GM12878 (cell line): Measurements from ENCODE around the gene CNPY2. TPM values are rescaled to one million over a fixed set of nuclear protein-coding genes. Genes with fewer than 3 reads are reported as not detected.

Experiments
- BCL3 ChIP-seq: IDR thresholded peaks from 2 replicates; pipeline ENCODE4 v1.6.1; 2011; ENCODE audit warnings: borderline replicate concordance, low read depth, mild to moderate bottlenecking, moderate library complexity, low read length; ENCODE audit not compliant: insufficient read depth, poor library complexity, severe bottlenecking
- BHLHE40 ChIP-seq, 2 experiments: fragments of 450-650 bp in 1 of 2; IDR thresholded peaks; 2 replicates each; pipeline ENCODE4 v1.6.1; 2011 to 2017; ENCODE audit warnings: low read depth in 2 of 2, borderline replicate concordance in 1 of 2, improper control_type of control experiment in 1 of 2, low read length in 1 of 2, mild to moderate bottlenecking in 1 of 2
- CEBPB ChIP-seq, 2 experiments: fragments of 150-350 bp in 1 of 2; IDR thresholded peaks; 2 replicates each; pipeline ENCODE4 v1.6.1; 2012 to 2014; ENCODE audit warnings: low read depth in 2 of 2, low read length in 2 of 2, borderline replicate concordance in 1 of 2, inconsistent platforms in 1 of 2
- LARP7 ChIP-seq: fragments of 450-650 bp; IDR thresholded peaks from 2 replicates; pipeline ENCODE4 v1.6.1; 2017; ENCODE audit warnings: mild to moderate bottlenecking
- MYB ChIP-seq: fragments of 150-350 bp; IDR thresholded peaks from 2 replicates; pipeline ENCODE4 v1.6.1; 2014; ENCODE audit warnings: mild to moderate bottlenecking, low read depth, low read length, borderline replicate concordance
- RB1 ChIP-seq: fragments of 450-650 bp; formaldehyde crosslinking; IDR thresholded peaks from 2 replicates; pipeline ENCODE4 v1.6.1; 2017; ENCODE audit warnings: mild to moderate bottlenecking, borderline replicate concordance
- REST ChIP-seq: IDR thresholded peaks from 2 replicates; pipeline ENCODE4 v1.6.1; 2012; ENCODE audit warnings: mild to moderate bottlenecking, low read depth, low read length
- polyA plus RNA-seq, 11 experiments: library from polyadenylated mRNA; depleted of rRNA in 4 of 11; unstranded in 6 of 11; stranded (reverse) in 5 of 11; fragments of >200 nt; fragmentation: Nextera tagmentation in 4 of 11; fragmentation: Illumina TruSeq in 1 of 11; extraction: Ambion mirVana in 4 of 11; extraction: Trizol in 1 of 11; gene quantifications; 1 replicate in 1 of 11; 2 replicates in 10 of 11; pipeline versions ENCODE4 v1.2.1 to v1.2.3, GENCODE V29; 2011 to 2016; ENCODE audit warnings: inconsistent platforms in 2 of 11, missing spikeins in 2 of 11, low read depth in 1 of 11
- small RNA-seq: library from RNA; depleted of rRNA; stranded (forward); fragments of <200 nt; gene quantifications from one replicate; pipeline ENCODE3, GENCODE V24; 2014
- total RNA-seq, 4 experiments: library from RNA; depleted of rRNA in 3 of 4; stranded (reverse); fragments of >200 nt in 3 of 4; fragmentation: Illumina TruSeq in 1 of 4; extraction: Trizol in 1 of 4; gene quantifications; 2 replicates each; pipeline versions ENCODE4 v1.2.1 to v1.2.3, GENCODE V29; 2013 to 2021

Gene CNPY2
- total and polyA plus RNA-seq, 10 of the 15 experiments (the other 5 are each of a cell fraction or from before 2014, with no cell fraction given) = 25.0 to 276 (median 87.8) TPM

- TF ChIP-seq LARP7 = no peak
- no peak for TF ChIP-seq BHLHE40 (IDR thresholded peaks at IDR 0.05; ENCODE audit: borderline replicate concordance in 1 of 2, low read depth in 2 of 2, low read length in 1 of 2)
- TF ChIP-seq REST = no peak
- no peak for TF ChIP-seq BCL3
- no peak for TF ChIP-seq RB1
- TF ChIP-seq MYB = no peak
- no peak for TF ChIP-seq CEBPB (IDR thresholded peaks at IDR 0.05; ENCODE audit: borderline replicate concordance in 1 of 2, low read depth in 2 of 2, low read length in 2 of 2)
Measured at GRCh38 chr12:56260380-56260779, 55.4 kb downstream of the CNPY2 start (continued).

Small RNA genes lying within 50 kb of the gene (small RNA-seq; reads per million reads assigned to genes)
- gene RNU7-40P = not detected

Other genes with a start within 250 kb of the CNPY2 start
Only the 7 nearest of the 23 such genes appear.
- 7.9 and 8.1 TPM in 2 replicates for gene ANKRD52, start 57.6 kb downstream of the CNPY2 start, total RNA-seq (2014; rRNA removed)
- 6.3 and 7.5 TPM in 2 replicates for gene ANKRD52, start 57.6 kb downstream of the CNPY2 start, total RNA-seq (2014; rRNA removed; fragmentation: Illumina TruSeq; extraction: Trizol)
- gene ANKRD52, start 57.6 kb downstream of the CNPY2 start, total RNA-seq (2021) = 49.7 and 52.3 TPM in 2 replicates
- 4.7 and 11.7 TPM in 2 replicates for gene ANKRD52, start 57.6 kb downstream of the CNPY2 start, polyA plus RNA-seq (2011; rRNA removed)
- 17.7 and 24.0 TPM in 2 replicates for gene ANKRD52, start 57.6 kb downstream of the CNPY2 start, polyA plus RNA-seq (2014; fragmentation: Illumina TruSeq; extraction: Trizol)
- gene ANKRD52, start 57.6 kb downstream of the CNPY2 start, polyA plus RNA-seq (2014; fragmentation: Nextera tagmentation; extraction: Ambion mirVana) = 1 to 10 TPM in 1 of 2 experiments, under 1 TPM in 1; 0.90 to 1.2 TPM
- 20.6 and 23.9 TPM in 2 replicates for gene ANKRD52, start 57.6 kb downstream of the CNPY2 start, polyA plus RNA-seq (2014; rRNA removed)
- gene ANKRD52, start 57.6 kb downstream of the CNPY2 start, polyA plus RNA-seq (2016; fragmentation: Nextera tagmentation; extraction: Ambion mirVana) = 10 to 100 TPM; 50.6 to 55.3 TPM
- 7.6 and 7.9 TPM in 2 replicates for gene COQ10A, start 49.0 kb downstream of the CNPY2 start, total RNA-seq (2014; rRNA removed)
- 4.4 and 5.7 TPM in 2 replicates for gene COQ10A, start 49.0 kb downstream of the CNPY2 start, total RNA-seq (2014; rRNA removed; fragmentation: Illumina TruSeq; extraction: Trizol)
- gene COQ10A, start 49.0 kb downstream of the CNPY2 start, total RNA-seq (2021) = 6.1 and 7.8 TPM in 2 replicates
- 19.5 and 20.9 TPM in 2 replicates for gene COQ10A, start 49.0 kb downstream of the CNPY2 start, polyA plus RNA-seq (2011; rRNA removed)
- gene COQ10A, start 49.0 kb downstream of the CNPY2 start, polyA plus RNA-seq (2014; fragmentation: Illumina TruSeq; extraction: Trizol) = 8.8 and 9.5 TPM in 2 replicates
- 1 to 10 TPM; 3.3 to 4.5 TPM for gene COQ10A, start 49.0 kb downstream of the CNPY2 start, polyA plus RNA-seq (2014; fragmentation: Nextera tagmentation; extraction: Ambion mirVana)
- gene COQ10A, start 49.0 kb downstream of the CNPY2 start, polyA plus RNA-seq (2014; rRNA removed) = 10.2 and 11.7 TPM in 2 replicates
- gene COQ10A, start 49.0 kb downstream of the CNPY2 start, polyA plus RNA-seq (2016; fragmentation: Nextera tagmentation; extraction: Ambion mirVana) = 1 to 10 TPM; 4.4 to 6.0 TPM
- gene CS, start 15.7 kb downstream of the CNPY2 start, total RNA-seq (2014; rRNA removed) = 105 and 109 TPM in 2 replicates
- 111 and 119 TPM in 2 replicates for gene CS, start 15.7 kb downstream of the CNPY2 start, total RNA-seq (2014; rRNA removed; fragmentation: Illumina TruSeq; extraction: Trizol)
- gene CS, start 15.7 kb downstream of the CNPY2 start, total RNA-seq (2021) = 276 and 302 TPM in 2 replicates
- gene CS, start 15.7 kb downstream of the CNPY2 start, polyA plus RNA-seq (2011; rRNA removed) = 71.2 and 159 TPM in 2 replicates
- 237 and 305 TPM in 2 replicates for gene CS, start 15.7 kb downstream of the CNPY2 start, polyA plus RNA-seq (2014; fragmentation: Illumina TruSeq; extraction: Trizol)
- gene CS, start 15.7 kb downstream of the CNPY2 start, polyA plus RNA-seq (2014; fragmentation: Nextera tagmentation; extraction: Ambion mirVana) = 100 to 1,000 TPM in 1 of 2 experiments, 10 to 100 TPM in 1; 64.9 to 104 TPM
- 115 and 140 TPM in 2 replicates for gene CS, start 15.7 kb downstream of the CNPY2 start, polyA plus RNA-seq (2014; rRNA removed)
- 100 to 1,000 TPM; 182 to 196 TPM for gene CS, start 15.7 kb downstream of the CNPY2 start, polyA plus RNA-seq (2016; fragmentation: Nextera tagmentation; extraction: Ambion mirVana)
- gene PAN2, start 18.0 kb upstream of the CNPY2 start, total RNA-seq (2014; rRNA removed) = 33.7 and 36.4 TPM in 2 replicates
- gene PAN2, start 18.0 kb upstream of the CNPY2 start, total RNA-seq (2014; rRNA removed; fragmentation: Illumina TruSeq; extraction: Trizol) = 20.2 and 22.3 TPM in 2 replicates
- 41.2 and 41.7 TPM in 2 replicates for gene PAN2, start 18.0 kb upstream of the CNPY2 start, total RNA-seq (2021)
- gene PAN2, start 18.0 kb upstream of the CNPY2 start, polyA plus RNA-seq (2011; rRNA removed) = 61.8 and 64.5 TPM in 2 replicates
- gene PAN2, start 18.0 kb upstream of the CNPY2 start, polyA plus RNA-seq (2014; fragmentation: Illumina TruSeq; extraction: Trizol) = 37.0 and 46.7 TPM in 2 replicates
- gene PAN2, start 18.0 kb upstream of the CNPY2 start, polyA plus RNA-seq (2014; fragmentation: Nextera tagmentation; extraction: Ambion mirVana) = 10 to 100 TPM; 14.4 to 14.5 TPM
- gene PAN2, start 18.0 kb upstream of the CNPY2 start, polyA plus RNA-seq (2014; rRNA removed) = 41.5 and 42.4 TPM in 2 replicates
- gene PAN2, start 18.0 kb upstream of the CNPY2 start, polyA plus RNA-seq (2016; fragmentation: Nextera tagmentation; extraction: Ambion mirVana) = 10 to 100 TPM; 25.9 to 33.4 TPM
- 4.2 and 5.7 TPM in 2 replicates for gene IL23A, start 22.9 kb upstream of the CNPY2 start, total RNA-seq (2014; rRNA removed)
- gene IL23A, start 22.9 kb upstream of the CNPY2 start, total RNA-seq (2014; rRNA removed; fragmentation: Illumina TruSeq; extraction: Trizol) = 4.7 and 5.6 TPM in 2 replicates
- 4.3 and 4.7 TPM in 2 replicates for gene IL23A, start 22.9 kb upstream of the CNPY2 start, total RNA-seq (2021)
- 3.3 and 4.0 TPM in 2 replicates for gene IL23A, start 22.9 kb upstream of the CNPY2 start, polyA plus RNA-seq (2011; rRNA removed)
- 1.6 and 5.7 TPM in 2 replicates for gene IL23A, start 22.9 kb upstream of the CNPY2 start, polyA plus RNA-seq (2014; fragmentation: Illumina TruSeq; extraction: Trizol)
- 10 to 100 TPM in 1 of 2 experiments, 1 to 10 TPM in 1; 7.7 to 11.1 TPM for gene IL23A, start 22.9 kb upstream of the CNPY2 start, polyA plus RNA-seq (2014; fragmentation: Nextera tagmentation; extraction: Ambion mirVana)
- gene IL23A, start 22.9 kb upstream of the CNPY2 start, polyA plus RNA-seq (2014; rRNA removed) = 9.9 and 10.8 TPM in 2 replicates
- 1 to 10 TPM; 4.4 to 5.6 TPM for gene IL23A, start 22.9 kb upstream of the CNPY2 start, polyA plus RNA-seq (2016; fragmentation: Nextera tagmentation; extraction: Ambion mirVana)
- gene STAT2, start 44.1 kb upstream of the CNPY2 start, total RNA-seq (2014; rRNA removed) = 101 and 114 TPM in 2 replicates
- gene STAT2, start 44.1 kb upstream of the CNPY2 start, total RNA-seq (2014; rRNA removed; fragmentation: Illumina TruSeq; extraction: Trizol) = 66.4 and 69.3 TPM in 2 replicates
- 93.7 and 97.9 TPM in 2 replicates for gene STAT2, start 44.1 kb upstream of the CNPY2 start, total RNA-seq (2021)
- gene STAT2, start 44.1 kb upstream of the CNPY2 start, polyA plus RNA-seq (2011; rRNA removed) = 91.5 and 106 TPM in 2 replicates
- 74.9 and 91.9 TPM in 2 replicates for gene STAT2, start 44.1 kb upstream of the CNPY2 start, polyA plus RNA-seq (2014; fragmentation: Illumina TruSeq; extraction: Trizol)
- 10 to 100 TPM; 16.9 to 23.5 TPM for gene STAT2, start 44.1 kb upstream of the CNPY2 start, polyA plus RNA-seq (2014; fragmentation: Nextera tagmentation; extraction: Ambion mirVana)
- gene STAT2, start 44.1 kb upstream of the CNPY2 start, polyA plus RNA-seq (2014; rRNA removed) = 90.4 and 94.4 TPM in 2 replicates
- 10 to 100 TPM; 76.5 to 79.2 TPM for gene STAT2, start 44.1 kb upstream of the CNPY2 start, polyA plus RNA-seq (2016; fragmentation: Nextera tagmentation; extraction: Ambion mirVana)
- gene APOF, start 46.9 kb upstream of the CNPY2 start, total RNA-seq (2014; rRNA removed) = 0.11 TPM in 1 of 2 replicates, not detected in the other
- not detected in 2 replicates for gene APOF, start 46.9 kb upstream of the CNPY2 start, total RNA-seq (2014; rRNA removed; fragmentation: Illumina TruSeq; extraction: Trizol)
- not detected in 2 replicates for gene APOF, start 46.9 kb upstream of the CNPY2 start, total RNA-seq (2021)
- gene APOF, start 46.9 kb upstream of the CNPY2 start, polyA plus RNA-seq (2011; rRNA removed) = not detected in 2 replicates
- gene APOF, start 46.9 kb upstream of the CNPY2 start, polyA plus RNA-seq (2014; fragmentation: Illumina TruSeq; extraction: Trizol) = 0.04 TPM in 1 of 2 replicates, not detected in the other
- gene APOF, start 46.9 kb upstream of the CNPY2 start, polyA plus RNA-seq (2014; fragmentation: Nextera tagmentation; extraction: Ambion mirVana) = under 1 TPM; 0.13 to 0.19 TPM
- gene APOF, start 46.9 kb upstream of the CNPY2 start, polyA plus RNA-seq (2014; rRNA removed) = 0.05 TPM in 1 of 2 replicates, not detected in the other
- not detected for gene APOF, start 46.9 kb upstream of the CNPY2 start, polyA plus RNA-seq (2016; fragmentation: Nextera tagmentation; extraction: Ambion mirVana)